ENCODE results near the gene B9D1.

B9D1 gene

DNA sequence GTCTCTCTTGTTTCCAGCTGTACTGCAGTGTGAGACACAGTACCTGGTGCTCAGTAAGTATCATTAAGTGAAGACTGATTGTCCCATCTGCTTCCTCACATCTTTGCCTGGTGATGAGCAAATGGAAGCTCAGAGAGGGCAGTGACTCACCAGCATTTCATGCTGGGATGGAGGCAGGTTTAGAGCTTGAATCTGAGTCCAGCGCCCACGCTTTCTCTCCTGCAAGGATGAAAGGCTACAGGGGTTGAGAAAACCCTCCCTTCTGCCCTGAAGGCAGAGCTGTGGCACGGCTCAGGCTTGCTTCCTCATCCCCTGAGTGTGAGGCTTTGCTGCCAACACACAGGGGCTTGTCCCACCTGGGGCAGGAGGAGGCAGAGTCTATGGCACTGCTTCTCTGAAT lies 47.0 kb upstream of the B9D1 start:
- TF ChIP-seq, protein P1, sequence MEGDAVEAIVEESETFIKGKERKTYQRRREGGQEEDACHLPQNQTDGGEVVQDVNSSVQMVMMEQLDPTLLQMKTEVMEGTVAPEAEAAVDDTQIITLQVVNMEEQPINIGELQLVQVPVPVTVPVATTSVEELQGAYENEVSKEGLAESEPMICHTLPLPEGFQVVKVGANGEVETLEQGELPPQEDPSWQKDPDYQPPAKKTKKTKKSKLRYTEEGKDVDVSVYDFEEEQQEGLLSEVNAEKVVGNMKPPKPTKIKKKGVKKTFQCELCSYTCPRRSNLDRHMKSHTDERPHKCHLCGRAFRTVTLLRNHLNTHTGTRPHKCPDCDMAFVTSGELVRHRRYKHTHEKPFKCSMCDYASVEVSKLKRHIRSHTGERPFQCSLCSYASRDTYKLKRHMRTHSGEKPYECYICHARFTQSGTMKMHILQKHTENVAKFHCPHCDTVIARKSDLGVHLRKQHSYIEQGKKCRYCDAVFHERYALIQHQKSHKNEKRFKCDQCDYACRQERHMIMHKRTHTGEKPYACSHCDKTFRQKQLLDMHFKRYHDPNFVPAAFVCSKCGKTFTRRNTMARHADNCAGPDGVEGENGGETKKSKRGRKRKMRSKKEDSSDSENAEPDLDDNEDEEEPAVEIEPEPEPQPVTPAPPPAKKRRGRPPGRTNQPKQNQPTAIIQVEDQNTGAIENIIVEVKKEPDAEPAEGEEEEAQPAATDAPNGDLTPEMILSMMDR (conservative IDR thresholded peaks at IDR 0.05; ENCODE audit: low read depth, low read length): no peak
- Histone ChIP-seq H3K27ac (no peak overlapping the region), H2AFZ (ENCODE audit: low read depth) (no peak overlapping the region)

DNA sequence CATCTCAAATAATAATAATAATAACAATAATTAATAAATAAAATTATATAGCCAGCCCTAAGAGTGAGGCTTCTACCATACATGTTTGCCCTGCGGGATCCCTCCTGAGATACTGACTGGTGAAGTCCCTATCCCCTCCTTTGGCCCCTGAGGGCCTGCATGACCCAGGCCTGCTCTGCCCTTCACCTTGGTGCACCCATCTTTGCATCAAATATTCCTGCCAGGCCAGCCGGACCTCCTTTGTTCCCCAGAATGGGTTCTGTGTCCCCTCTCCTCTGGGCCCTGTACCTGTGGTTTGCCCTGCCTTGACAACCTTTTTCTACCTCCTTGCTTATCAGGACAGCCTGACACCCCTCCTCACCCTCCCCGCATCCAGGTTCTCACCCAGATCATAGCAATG lies 46.5 kb upstream of the B9D1 start:
- H3K4me1 ChIP-seq (ENCODE audit: low read depth, poor library complexity, severe bottlenecking): no peaks in the 10 kb centered on the region
- no peaks in the 10 kb centered on the region for H3K79me2 ChIP-seq (ENCODE audit: insufficient read depth, low read depth)
- H3K27me3 ChIP-seq (ENCODE audit: insufficient read depth, low read depth): no peaks in the 10 kb centered on the region
- TF ChIP-seq, protein P1 (conservative IDR thresholded peaks at IDR 0.05; ENCODE audit: low read depth, low read length): no peak
- no peak overlapping the region for H3K9ac ChIP-seq
- no peak overlapping the region for H2AFZ ChIP-seq (ENCODE audit: low read depth)
- no peaks in the 10 kb centered on the region for H3K36me3 ChIP-seq (ENCODE audit: insufficient read depth)
- H3K4me2 ChIP-seq: no peak overlapping the region
- no peak overlapping the region for H3K4me3 ChIP-seq (IDR thresholded peaks at IDR 0.05; ENCODE audit: insufficient read depth, low read depth, low read length)
- H3K27ac ChIP-seq: no peak overlapping the region
- no peaks in the 10 kb centered on the region for H4K20me1 ChIP-seq (ENCODE audit: insufficient read depth)

More for the DNA sequence above, 47.0 kb upstream of the B9D1 start:
- no peaks in the 10 kb centered on the region for H4K20me1 ChIP-seq (ENCODE audit: insufficient read depth)
- H3K4me1 ChIP-seq (ENCODE audit: low read depth, poor library complexity, severe bottlenecking): no peaks in the 10 kb centered on the region
- no peaks in the 10 kb centered on the region for H3K36me3 ChIP-seq (ENCODE audit: insufficient read depth)
- H3K27me3 ChIP-seq (ENCODE audit: insufficient read depth, low read depth): no peaks in the 10 kb centered on the region
- no peak overlapping the region for H3K4me2 ChIP-seq
- H3K79me2 ChIP-seq (ENCODE audit: insufficient read depth, low read depth): no peaks in the 10 kb centered on the region
- no peak overlapping the region for H3K4me3 ChIP-seq (IDR thresholded peaks at IDR 0.05; ENCODE audit: insufficient read depth, low read depth, low read length)
- H3K9ac ChIP-seq: no peak overlapping the region

DNA sequence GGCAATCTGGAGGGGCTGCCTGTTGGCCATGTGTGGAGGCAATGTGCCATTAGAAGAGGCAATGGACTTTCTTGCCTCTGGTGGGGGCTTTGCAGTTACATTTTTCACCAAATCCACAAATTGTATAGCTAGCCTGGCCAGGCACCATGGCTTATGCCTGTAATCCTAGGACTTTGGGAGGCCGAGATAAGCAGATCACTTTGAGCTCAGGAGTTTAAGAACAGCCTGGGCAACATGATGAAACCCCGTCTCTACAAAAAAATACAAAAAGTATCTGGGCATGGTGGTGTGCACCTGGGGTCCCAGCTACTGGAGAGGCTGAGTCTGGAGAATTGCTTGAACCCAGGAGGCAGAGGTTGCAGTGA lies 45.8 kb upstream of the B9D1 start:
- H3K4me2 ChIP-seq: no peak overlapping the region
- no peaks in the 10 kb centered on the region for H4K20me1 ChIP-seq (ENCODE audit: insufficient read depth)
- no peak overlapping the region for H3K27ac ChIP-seq
- no peaks in the 10 kb centered on the region for H3K4me1 ChIP-seq (ENCODE audit: low read depth, poor library complexity, severe bottlenecking)
- H3K4me3 ChIP-seq (IDR thresholded peaks at IDR 0.05; ENCODE audit: insufficient read depth, low read depth, low read length): no peak overlapping the region
- TF ChIP-seq, protein P1 (conservative IDR thresholded peaks at IDR 0.05; ENCODE audit: low read depth, low read length): no peak
- no peak overlapping the region for H2AFZ ChIP-seq (ENCODE audit: low read depth)
- H3K79me2 ChIP-seq (ENCODE audit: insufficient read depth, low read depth): no peaks in the 10 kb centered on the region
- H3K27me3 ChIP-seq (ENCODE audit: insufficient read depth, low read depth): no peaks in the 10 kb centered on the region
- no peak overlapping the region for H3K9ac ChIP-seq
- no peaks in the 10 kb centered on the region for H3K36me3 ChIP-seq (ENCODE audit: insufficient read depth)

DNA sequence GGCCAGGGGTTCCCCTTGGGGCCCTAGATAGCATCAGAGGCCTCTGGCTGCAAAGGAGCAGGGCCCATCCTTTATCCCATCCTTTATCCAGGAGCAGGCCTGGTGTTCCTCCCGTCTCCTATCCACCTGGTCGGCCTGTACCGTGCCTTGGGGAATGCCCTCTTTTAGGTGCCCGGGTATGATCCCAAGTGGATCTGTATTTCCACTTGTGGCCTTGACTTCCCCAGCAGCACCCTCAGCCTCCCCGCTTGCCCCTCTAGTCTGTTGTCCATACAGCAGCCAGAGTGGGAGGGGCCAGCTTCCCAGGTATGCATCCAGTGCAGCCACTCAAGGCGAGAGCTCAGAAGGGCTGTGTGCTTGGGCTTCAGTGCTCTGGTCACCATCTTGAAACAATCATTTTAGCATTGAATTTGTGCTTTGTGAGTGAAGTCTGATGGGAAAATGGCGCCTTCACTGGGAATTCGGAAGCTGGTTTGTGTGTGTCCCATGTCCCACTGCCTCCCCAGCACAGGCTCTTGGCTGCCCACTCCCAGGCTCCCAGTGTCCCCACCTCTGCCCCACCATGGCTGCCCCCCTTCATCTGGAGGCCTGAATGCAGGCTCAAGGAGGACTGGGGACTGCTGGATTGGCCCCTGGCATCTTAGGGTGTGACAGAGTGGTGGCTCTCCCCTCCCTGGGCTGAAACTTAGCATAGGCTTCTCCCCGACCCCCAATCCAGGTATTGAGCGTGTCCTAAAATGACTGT lies 45.2 kb upstream of the B9D1 start:
- Histone ChIP-seq H4K20me1 (ENCODE audit: insufficient read depth) (no peaks in the 10 kb centered on the region), H3K36me3 (ENCODE audit: insufficient read depth) (no peaks in the 10 kb centered on the region), H2AFZ (ENCODE audit: low read depth) (no peak overlapping the region), H3K79me2 (ENCODE audit: insufficient read depth, low read depth) (no peaks in the 10 kb centered on the region), H3K27me3 (ENCODE audit: insufficient read depth, low read depth) (no peaks in the 10 kb centered on the region), H3K9ac (no peak overlapping the region), H3K4me2 (no peak overlapping the region), H3K4me3 (IDR thresholded peaks at IDR 0.05; ENCODE audit: insufficient read depth, low read depth, low read length) (no peak overlapping the region), H3K27ac (no peak overlapping the region), H3K4me1 (ENCODE audit: low read depth, poor library complexity, severe bottlenecking) (no peaks in the 10 kb centered on the region)
- TF ChIP-seq, protein P1 (conservative IDR thresholded peaks at IDR 0.05; ENCODE audit: low read depth, low read length): no peak

Data from KMS-11 (cell line).